ENCODE data around the gene TM7SF2. TPM values are rescaled to one million over a fixed set of nuclear protein-coding genes. Genes with fewer than 3 reads are reported as not detected.

Gene TM7SF2
- total RNA-seq, 1 experiment from 2014 or later, result 74.8 TPM

- H3K4me1 ChIP-seq (ENCODE audit: insufficient read depth, low read length), result peaks cover 6% of the 10 kb centered on the region; the same call in 1 of the 2 replicates
- H3K36me3 Mint-ChIP-seq (ENCODE audit: insufficient read depth in 1 of 3, low read depth in 3 of 3), result no peaks in the 10 kb centered on the region
- H3K18ac ChIP-seq (ENCODE audit: insufficient read length, low read depth, low read length), result peak overlapping the region; percentile 69
Observed at GRCh38 chr11:65065851-65066250, 45.8 kb upstream of the TM7SF2 start.

More at GRCh38 chr11:65065851-65066250, 45.8 kb upstream of the TM7SF2 start:
- no peak overlapping the region for H3T11ph ChIP-seq (ENCODE audit: low read length)
- no peak for DNase-seq
- H3K9me3 Mint-ChIP-seq, result no peaks in the 10 kb centered on the region
- H3K27ac ChIP-seq (ENCODE audit: insufficient read length, low read depth, low read length), result no peak overlapping the region
- WGBS (ENCODE audit: extremely low coverage, insufficient read length, low lambda C conversion rate), result no CpG with 5 or more reads among the region's 7 CpGs
- H2BK15ac ChIP-seq (ENCODE audit: low read depth, low read length), result no peak overlapping the region
- 0 out of 2 replicates have a peak overlapping the region, but pooled peaks have one; percentile 72 for H3K14ac ChIP-seq (ENCODE audit: insufficient read depth, low read length)
- no peaks in the 10 kb centered on the region for H3K79me1 ChIP-seq (ENCODE audit: insufficient read depth, low read depth, low read length, poor library complexity, severe bottlenecking)
- H4K20me1 ChIP-seq (ENCODE audit: control insufficient read depth, insufficient read depth, insufficient read length), result no peaks in the 10 kb centered on the region
- H4K91ac ChIP-seq (ENCODE audit: insufficient read length, low read depth, low read length), result peak overlapping the region; percentile 86
- peaks cover 2% of the 10 kb centered on the region for H3K27me3 Mint-ChIP-seq (ENCODE audit: low read depth)
- no peak overlapping the region for H2BK5ac ChIP-seq (ENCODE audit: insufficient read length, low read length)
- H3K23me2 ChIP-seq (ENCODE audit: insufficient read length, low read depth, low read length, poor library complexity, severe bottlenecking), result no peaks in the 10 kb centered on the region
- H3K27me3 ChIP-seq (ENCODE audit: insufficient read depth, low read length), result no peaks in the 10 kb centered on the region
- H2BK120ac ChIP-seq (ENCODE audit: low read depth, low read length, poor library complexity, severe bottlenecking), result no peak overlapping the region
- no peak overlapping the region for H2AFZ ChIP-seq (ENCODE audit: low read length)
- no peak overlapping the region for H3K4me2 ChIP-seq (ENCODE audit: insufficient read depth, insufficient read length, low read length)
- H3K79me2 ChIP-seq (ENCODE audit: insufficient read depth, low read length), result no peaks in the 10 kb centered on the region
- H3K23ac ChIP-seq (ENCODE audit: insufficient read length, low read depth, low read length), result no peak overlapping the region
- no peak overlapping the region for H2AK5ac ChIP-seq (ENCODE audit: insufficient read length, low read length)
- no peak overlapping the region for H3K9ac ChIP-seq (ENCODE audit: extremely low read depth, insufficient read length, low read length)
- H4K8ac ChIP-seq (replicated peaks; ENCODE audit: insufficient read length, low read depth, low read length), result no peak overlapping the region
- peak overlapping the region; percentile 1 for H2BK12ac ChIP-seq (ENCODE audit: insufficient read length, low read depth, low read length)
- H3K27ac Mint-ChIP-seq, result peak overlapping the region in 2 of 3 experiments; percentile 77 to 98; a peak in 5 of 7 replicates
- no peaks in the 10 kb centered on the region for H3K9me3 ChIP-seq (ENCODE audit: control insufficient read depth, low read depth, low read length)
- peak overlapping the region in 1 of 2 experiments; percentile 68; a peak in 3 of 5 replicates for H3K4me3 Mint-ChIP-seq
- TF ChIP-seq, protein P1, sequence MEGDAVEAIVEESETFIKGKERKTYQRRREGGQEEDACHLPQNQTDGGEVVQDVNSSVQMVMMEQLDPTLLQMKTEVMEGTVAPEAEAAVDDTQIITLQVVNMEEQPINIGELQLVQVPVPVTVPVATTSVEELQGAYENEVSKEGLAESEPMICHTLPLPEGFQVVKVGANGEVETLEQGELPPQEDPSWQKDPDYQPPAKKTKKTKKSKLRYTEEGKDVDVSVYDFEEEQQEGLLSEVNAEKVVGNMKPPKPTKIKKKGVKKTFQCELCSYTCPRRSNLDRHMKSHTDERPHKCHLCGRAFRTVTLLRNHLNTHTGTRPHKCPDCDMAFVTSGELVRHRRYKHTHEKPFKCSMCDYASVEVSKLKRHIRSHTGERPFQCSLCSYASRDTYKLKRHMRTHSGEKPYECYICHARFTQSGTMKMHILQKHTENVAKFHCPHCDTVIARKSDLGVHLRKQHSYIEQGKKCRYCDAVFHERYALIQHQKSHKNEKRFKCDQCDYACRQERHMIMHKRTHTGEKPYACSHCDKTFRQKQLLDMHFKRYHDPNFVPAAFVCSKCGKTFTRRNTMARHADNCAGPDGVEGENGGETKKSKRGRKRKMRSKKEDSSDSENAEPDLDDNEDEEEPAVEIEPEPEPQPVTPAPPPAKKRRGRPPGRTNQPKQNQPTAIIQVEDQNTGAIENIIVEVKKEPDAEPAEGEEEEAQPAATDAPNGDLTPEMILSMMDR (conservative IDR thresholded peaks at IDR 0.05), result no peak
- no peak overlapping the region for H4K5ac ChIP-seq (ENCODE audit: insufficient read length, low read depth, low read length)
- peaks cover 25 to 34% of the 10 kb centered on the region in 2 experiments for H3K4me1 Mint-ChIP-seq
- no peak overlapping the region for H3K4ac ChIP-seq (ENCODE audit: low read depth, low read length)
- H2BK20ac ChIP-seq (ENCODE audit: low read depth, low read length, poor library complexity, severe bottlenecking), result no peak overlapping the region
- H3K56ac ChIP-seq (ENCODE audit: insufficient read length, low read depth, low read length), result no peak overlapping the region
